IMR-90 (cell line): ENCODE measurements around the gene STMN1. TPM values are rescaled to one million over a fixed set of nuclear protein-coding genes. Genes with fewer than 3 reads are reported as not detected.

Experiments used
- ATAC-seq: fragments of 200-7000 bp; cut with Tn5 transposase; 2 replicates; pipeline ENCODE4 v1.9.1; 2020; ENCODE audit warnings: low read depth, mild to moderate bottlenecking, moderate library complexity
- BruUV-seq: library from RNA; stranded (reverse); fragments of 400-500 nt; replicated peaks from 2 replicates; lab custom pipeline; 2021; lab: Mats Ljungman, UMichigan
- CTCF ChIA-PET: fragments of 300-600 bp; formaldehyde crosslinking; extraction: SDS; loops from one replicate; lab custom pipeline; 2021; ENCODE audit warnings: antibody characterized with exemption; lab: Yijun Ruan, JAX
- POLR2A ChIA-PET: fragments of 300-600 bp; sonication (Branson Sonifier 250); formaldehyde crosslinking; loops from one replicate; lab custom pipeline; 2022; ENCODE audit warnings: antibody characterized with exemption; ENCODE audit not compliant: unreplicated experiment; lab: Charles Lee
- DNase-seq: peaks from one replicate; pipeline ENCODE4 v3.0.0; 2013
- H2AFZ ChIP-seq: replicated peaks from 2 replicates; pipeline ENCODE3; 2013; ENCODE audit warnings: low read length, mild to moderate bottlenecking; ENCODE audit not compliant: poor library complexity
- H2AK5ac ChIP-seq: 2 replicates; pipeline ENCODE4 v1.6.1; 2013; ENCODE audit warnings: low read depth, low read length, inconsistent platforms
- H2AK9ac ChIP-seq: replicated peaks from 2 replicates; pipeline ENCODE3; 2013; ENCODE audit warnings: mild to moderate bottlenecking, low read depth, low read length, moderate library complexity; ENCODE audit not compliant: poor library complexity
- H2BK120ac ChIP-seq: 2 replicates; pipeline ENCODE4 v1.6.1; 2013; ENCODE audit warnings: low read depth, low read length, inconsistent platforms
- H2BK15ac ChIP-seq: 3 replicates; pipeline ENCODE4 v1.6.1; 2013; ENCODE audit warnings: low read depth, low read length, inconsistent platforms
- H2BK20ac ChIP-seq: 2 replicates; pipeline ENCODE4 v1.6.1; 2013; ENCODE audit warnings: low read depth, mild to moderate bottlenecking, inconsistent platforms, low read length, moderate library complexity
- H2BK5ac ChIP-seq: 2 replicates; pipeline ENCODE4 v1.6.1; 2013; ENCODE audit warnings: mild to moderate bottlenecking, low read depth, low read length, inconsistent platforms; ENCODE audit not compliant: poor library complexity, severe bottlenecking
- H3K14ac ChIP-seq: replicated peaks from 2 replicates; pipeline ENCODE4 v1.6.1; 2013; ENCODE audit warnings: low read depth, low read length, inconsistent platforms
- H3K18ac ChIP-seq: 2 replicates; pipeline ENCODE4 v1.6.1; 2013; ENCODE audit warnings: low read depth, low read length, control low read depth
- H3K23ac ChIP-seq: 2 replicates; pipeline ENCODE4 v1.6.1; 2013; ENCODE audit warnings: low read depth, low read length, inconsistent platforms
- H3K27ac ChIP-seq: 2 replicates; pipeline ENCODE4 v1.5.1; 2013; ENCODE audit warnings: mild to moderate bottlenecking, control low read depth, low read length; ENCODE audit not compliant: insufficient read depth
- H3K27me3 ChIP-seq: 2 replicates; pipeline ENCODE4 v1.6.1; 2013; ENCODE audit warnings: low read length; ENCODE audit not compliant: control insufficient read depth, insufficient read depth
- H3K36me3 ChIP-seq: 2 replicates; pipeline ENCODE4 v1.6.1; 2013; ENCODE audit warnings: low read length, mixed read lengths; ENCODE audit not compliant: control insufficient read depth, insufficient read depth
- H3K4ac ChIP-seq: 2 replicates; pipeline ENCODE4 v1.6.1; 2013; ENCODE audit warnings: low read depth, low read length, inconsistent platforms
- H3K4me1 ChIP-seq: 2 replicates; pipeline ENCODE4 v1.6.1; 2013; ENCODE audit warnings: low read length, mixed read lengths; ENCODE audit not compliant: control insufficient read depth, insufficient read depth
- H3K4me2 ChIP-seq: 2 replicates; pipeline ENCODE4 v1.6.1; 2013; ENCODE audit warnings: low read depth, mild to moderate bottlenecking, control low read depth, low read length, moderate library complexity
- H3K4me3 ChIP-seq: 2 replicates; pipeline ENCODE4 v1.5.1; 2013; ENCODE audit warnings: low read depth, mild to moderate bottlenecking, control low read depth, low read length, moderate library complexity; ENCODE audit not compliant: insufficient read depth
- H3K56ac ChIP-seq: 2 replicates; pipeline ENCODE4 v1.6.1; 2013; ENCODE audit warnings: low read length, inconsistent platforms; ENCODE audit not compliant: insufficient read depth; ENCODE audit errors: extremely low read depth
- H3K79me1 ChIP-seq, 2 experiments: 2 replicates each; pipeline ENCODE4 v1.6.1; 2013; ENCODE audit warnings: low read length in 2 of 2, inconsistent platforms in 1 of 2, low read depth in 1 of 2
- H3K9ac ChIP-seq: 2 replicates; pipeline ENCODE4 v1.6.1; 2013; ENCODE audit warnings: low read depth, low read length, control low read depth
- H3K9me1 ChIP-seq: 2 replicates; pipeline ENCODE4 v1.6.1; 2013; ENCODE audit warnings: low read length, inconsistent platforms; ENCODE audit not compliant: insufficient read depth
- H3K9me3 ChIP-seq: 2 replicates; pipeline ENCODE4 v1.6.1; 2013; ENCODE audit warnings: low read length; ENCODE audit not compliant: control insufficient read depth, insufficient read depth
- H4K20me1 ChIP-seq: 2 replicates; pipeline ENCODE4 v1.6.1; 2013; ENCODE audit warnings: low read length, inconsistent platforms; ENCODE audit not compliant: insufficient read depth
- H4K5ac ChIP-seq: 2 replicates; pipeline ENCODE4 v1.6.1; 2013; ENCODE audit warnings: mild to moderate bottlenecking, low read depth, low read length, control low read depth
- H4K8ac ChIP-seq, 2 experiments: 2 replicates each; pipeline ENCODE4 v1.6.1; 2013; ENCODE audit warnings: low read depth in 2 of 2, low read length in 2 of 2, control low read depth in 1 of 2, inconsistent platforms in 1 of 2
- H4K91ac ChIP-seq: 2 replicates; pipeline ENCODE4 v1.6.1; 2013; ENCODE audit warnings: low read depth, low read length, inconsistent platforms; ENCODE audit not compliant: insufficient read depth
- BHLHE40 ChIP-seq: fragments of 150-350 bp; IDR thresholded peaks from 2 replicates; pipeline ENCODE4 v1.6.1; 2016; ENCODE audit warnings: mild to moderate bottlenecking, low read depth, low read length
- CEBPB ChIP-seq: IDR thresholded peaks from 2 replicates; pipeline ENCODE4 v1.6.1; 2012; ENCODE audit warnings: low read depth, low read length, improper control_type of control experiment
- CHD1 ChIP-seq: IDR thresholded peaks from 2 replicates; pipeline ENCODE4 v1.6.1; 2012; ENCODE audit warnings: low read depth, low read length, improper control_type of control experiment
- CTCF ChIP-seq: conservative IDR thresholded peaks from 2 replicates; pipeline ENCODE4 v1.5.1; 2012; ENCODE audit warnings: mild to moderate bottlenecking, low read depth, low read length, improper control_type of control experiment
- ELK1 ChIP-seq: fragments of 150-350 bp; IDR thresholded peaks from 2 replicates; pipeline ENCODE4 v1.6.1; 2016; ENCODE audit warnings: low read depth, mild to moderate bottlenecking, low read length, moderate library complexity, borderline replicate concordance
- MAFK ChIP-seq: IDR thresholded peaks from 2 replicates; pipeline ENCODE4 v1.6.1; 2012; ENCODE audit warnings: low read depth, low read length, improper control_type of control experiment
- MAZ ChIP-seq: IDR thresholded peaks from 2 replicates; pipeline ENCODE4 v1.6.1; 2012; ENCODE audit warnings: low read depth, mild to moderate bottlenecking, low read length, improper control_type of control experiment, moderate library complexity, borderline replicate concordance
- MXI1 ChIP-seq: IDR thresholded peaks from 2 replicates; pipeline ENCODE4 v1.6.1; 2012; ENCODE audit warnings: low read depth, mild to moderate bottlenecking, low read length, moderate library complexity, borderline replicate concordance
- NFE2L2 ChIP-seq: fragments of 150-350 bp; IDR thresholded peaks from 2 replicates; pipeline ENCODE4 v1.6.1; 2016; ENCODE audit warnings: low read depth, mild to moderate bottlenecking, low read length
- POLR2A ChIP-seq: IDR thresholded peaks from 2 replicates; pipeline ENCODE4 v1.6.1; 2012; ENCODE audit warnings: mild to moderate bottlenecking, low read depth, low read length
- RAD21 ChIP-seq: IDR thresholded peaks from 2 replicates; pipeline ENCODE4 v1.6.1; 2012; ENCODE audit warnings: low read length, improper control_type of control experiment
- RCOR1 ChIP-seq: IDR thresholded peaks from 2 replicates; pipeline ENCODE4 v1.6.1; 2012; ENCODE audit warnings: mild to moderate bottlenecking, low read length, improper control_type of control experiment; ENCODE audit not compliant: insufficient replicate concordance
- USF2 ChIP-seq: fragments of 150-350 bp; IDR thresholded peaks from 2 replicates; pipeline ENCODE4 v1.6.1; 2017; ENCODE audit warnings: mild to moderate bottlenecking, antibody characterized with exemption, low read length, low read depth
- WGBS, 2 experiments: methylation state at CpG; one replicate each; pipeline versions ENCODE4 v1.1.5 to v1.1.7; 2013; ENCODE audit warnings: missing lambda C conversion rate in 2 of 2; ENCODE audit not compliant: insufficient read length in 1 of 2; ENCODE audit errors: extremely low coverage in 2 of 2; 5-methylcytosine and 5-hydroxymethylcytosine counted together
- dilution Hi-C: fragments of 300-500 bp; cut with HindIII; formaldehyde crosslinking; loops from one replicate; pipeline ENCODE4 v1.14.3; 2018; ENCODE audit warnings: low sequenced_read_pairs; ENCODE audit not compliant: unreplicated experiment
- in situ Hi-C: fragments of 300-500 bp; cut with MboI; formaldehyde crosslinking; loops from 3 replicates; pipeline ENCODE4 v1.14.3; 2019; ENCODE audit warnings: low sequenced_read_pairs, inconsistent platforms, mixed read lengths
- intact Hi-C: fragments of 100-400 bp; cut with micrococcal nuclease; formaldehyde crosslinking; loops from 2 replicates; pipeline ENCODE4 v1.10.0; 2022
- polyA plus RNA-seq, 3 experiments: library from polyadenylated mRNA; depleted of rRNA; stranded (reverse); fragments of >200 nt; gene quantifications; 2 replicates each; pipeline ENCODE4 v1.2.3, GENCODE V29; 2012; ENCODE audit warnings: low replicate concordance in 1 of 3
- total RNA-seq: library from RNA; depleted of rRNA; stranded (reverse); fragments of >200 nt; gene quantifications from 2 replicates; pipeline ENCODE4 v1.2.3, GENCODE V29; 2012

Gene STMN1
- total and polyA plus RNA-seq, 2 of the 4 experiments (the other 2 are of a cell fraction) = 93.0 to 273 TPM

- Histone ChIP-seq H3K56ac (peak overlapping the region; percentile 65), H4K20me1 (peaks cover 10% of the 10 kb centered on the region; the same call in 1 of the 2 replicates), H4K5ac (peak overlapping the region; percentile 79; the same call in 1 of the 2 replicates), H4K91ac (no peak overlapping the region), H3K9me1 (peaks cover 13% of the 10 kb centered on the region), H3K23ac (peak overlapping the region; percentile 27; the same call in 1 of the 2 replicates), H2BK5ac (peak overlapping the region; percentile 62), H3K18ac (peak overlapping the region; percentile 58; the same call in 1 of the 2 replicates), H3K14ac (peak overlapping the region; percentile 41), H3K27ac (peak overlapping the region; percentile 36), H3K79me1 (peaks cover 17 to 28% of the 10 kb centered on the region in 2 experiments), H3K4me1 (peaks cover 5% of the 10 kb centered on the region), H3K9ac (peak overlapping the region; percentile 80), H3K4me3 (peak overlapping the region; percentile 71), H3K36me3 (peaks cover 15% of the 10 kb centered on the region), H4K8ac (peak overlapping the region; percentile 42 to 55; a peak in 3 of 4 replicates), H3K27me3 (no peaks in the 10 kb centered on the region), H2AK9ac (no peak overlapping the region), H3K4me2 (peak overlapping the region; percentile 98), H2BK120ac (no peak overlapping the region), H2BK15ac (no peak overlapping the region), H3K4ac (peak overlapping the region; percentile 6; the same call in 1 of the 2 replicates), H2BK20ac (no peak overlapping the region), H3K9me3 (no peaks in the 10 kb centered on the region), H2AK5ac (no peak overlapping the region; the same call in 1 of the 2 replicates), H2AFZ (no peak overlapping the region)
- ChIA-PET CTCF (interaction anchor here (1.5 to 2.7 kb wide), 2 partner anchors 9 to 15 kb away, joined by 3 to 22 read pairs; no protein-coding TSS in a partner anchor), POLR2A (no interaction called here)
- peak; percentile 88 for DNase-seq
- 0% methylated on average over 2 of the region's 34 CpGs; no CpG with 5 or more reads in 1 of the 2 experiments for WGBS, 2 experiments
- no TSS peak for BruUV-seq
- peak; percentile 92 for ATAC-seq
- in situ Hi-C loops = no loop called here
- dilution Hi-C loops = no loop called here
- intact Hi-C loops = loop anchor here (1.0 kb wide), 1 partner anchor 93 kb away; the partner anchor contains the start of gene PAFAH2
- TF ChIP-seq POLR2A (no peak), RCOR1 (no peak), MAFK (no peak), CTCF (no peak), USF2 (no peak), CHD1 (0 out of 2 replicates have a peak, but pooled peaks have one; percentile 49), CEBPB (peak; percentile 59), NFE2L2 (no peak), MXI1 (peak; percentile 82; the same call in 1 of the 2 replicates), MAZ (no peak), ELK1 (no peak), BHLHE40 (0 out of 2 replicates have a peak, but pooled peaks have one; percentile 1), RAD21 (0 out of 2 replicates have a peak, but pooled peaks have one; percentile 6)
These were observed 1.1 kb downstream of the STMN1 start for GRCh38 chr1:25904943-25905679.
